Measurements from ENCODE around the gene ANKRD33B. TPM values are rescaled to one million over a fixed set of nuclear protein-coding genes. Genes with fewer than 3 reads are reported as not detected.

Gene ANKRD33B
- total RNA-seq, 3 donors from 2014 or later (not counting 1 experiment from before 2014, with no cell fraction given) = 2.4 to 4.3 (median 3.9) TPM

- Mint-ChIP-seq H3K27me3 (ENCODE audit: low read depth in 2 of 2) (peaks cover 7 to 15% of the 10 kb centered on the region in 2 donors), H3K9me3 (peaks cover 0 to 2% of the 10 kb centered on the region in 2 donors), H3K4me3 (no peak overlapping the region), H3K27ac (no peak overlapping the region), H3K36me3 (peaks cover 7% of the 10 kb centered on the region), H3K4me1 (peaks cover 17 to 22% of the 10 kb centered on the region in 2 donors)
- Histone ChIP-seq H3K36me3 (ENCODE audit: control insufficient read depth, insufficient read depth, low read length) (no peaks in the 10 kb centered on the region), H3K27me3 (ENCODE audit: control insufficient read depth, insufficient read depth, low read length) (no peaks in the 10 kb centered on the region), H3K9me3 (ENCODE audit: control insufficient read depth, insufficient read depth, low read length) (no peaks in the 10 kb centered on the region), H3K4me3 (ENCODE audit: low read length) (no peak overlapping the region), H3K4me1 (ENCODE audit: control insufficient read depth, insufficient read depth, low read length) (no peaks in the 10 kb centered on the region), H3K27ac (ENCODE audit: low read length) (no peak overlapping the region)
- intact Hi-C loops (cut with micrococcal nuclease) = no loop called here
- 86% methylated on average over 6 of the region's 7 CpGs for WGBS (ENCODE audit: insufficient coverage)
- TF ChIP-seq CTCF (IDR thresholded peaks at IDR 0.05) = no peak
- ATAC-seq (no peak), DNase-seq (no peak)
Observed at GRCh38 chr5:10593531-10594181, 29.8 kb downstream of the ANKRD33B start.

- no peak overlapping the region for H3K27ac Mint-ChIP-seq
- WGBS (ENCODE audit: insufficient coverage) = 89% methylated on average over 11 of the region's 11 CpGs
Observed at GRCh38 chr5:10594591-10595210, 30.8 kb downstream of the ANKRD33B start.

GRCh38 chr5:10595293-10595671 lies 31.4 kb downstream of the ANKRD33B start:
- no peak overlapping the region for H3K27ac Mint-ChIP-seq
- H3K27ac ChIP-seq (ENCODE audit: low read length) = no peak overlapping the region
- over 99% methylated on average over 6 of the region's 6 CpGs for WGBS (ENCODE audit: insufficient coverage)
- H3K27me3 Mint-ChIP-seq (ENCODE audit: low read depth in 2 of 2) = peaks cover 0 to 1% of the 10 kb centered on the region in 2 donors
- H3K36me3 ChIP-seq (ENCODE audit: control insufficient read depth, insufficient read depth, low read length) = no peaks in the 10 kb centered on the region
- no peaks in the 10 kb centered on the region for H3K27me3 ChIP-seq (ENCODE audit: control insufficient read depth, insufficient read depth, low read length)
- no peaks in the 10 kb centered on the region for H3K9me3 ChIP-seq (ENCODE audit: control insufficient read depth, insufficient read depth, low read length)
- H3K4me1 Mint-ChIP-seq = peaks cover 10 to 13% of the 10 kb centered on the region in 2 donors
- TF ChIP-seq CTCF (IDR thresholded peaks at IDR 0.05) = no peak
- ATAC-seq (no peak), DNase-seq (no peak)
- H3K4me3 ChIP-seq (ENCODE audit: low read length) = no peak overlapping the region
- H3K4me1 ChIP-seq (ENCODE audit: control insufficient read depth, insufficient read depth, low read length) = no peaks in the 10 kb centered on the region
- H3K4me3 Mint-ChIP-seq = no peak overlapping the region
- no peaks in the 10 kb centered on the region for H3K9me3 Mint-ChIP-seq
- no peaks in the 10 kb centered on the region for H3K36me3 Mint-ChIP-seq
- intact Hi-C loops (cut with micrococcal nuclease) = no loop called here

More at GRCh38 chr5:10594591-10595210, 30.8 kb downstream of the ANKRD33B start:
- no peak for ATAC-seq
- Mint-ChIP-seq H3K4me1 (peaks cover 10 to 13% of the 10 kb centered on the region in 2 donors), H3K27me3 (ENCODE audit: low read depth in 2 of 2) (peaks cover 1 to 4% of the 10 kb centered on the region in 2 donors), H3K9me3 (no peaks in the 10 kb centered on the region), H3K4me3 (no peak overlapping the region), H3K36me3 (peaks cover under 1% of the 10 kb centered on the region)
- no peak overlapping the region for H3K4me3 ChIP-seq (ENCODE audit: low read length)
- H3K4me1 ChIP-seq (ENCODE audit: control insufficient read depth, insufficient read depth, low read length) = no peaks in the 10 kb centered on the region
- no peaks in the 10 kb centered on the region for H3K9me3 ChIP-seq (ENCODE audit: control insufficient read depth, insufficient read depth, low read length)
- H3K27me3 ChIP-seq (ENCODE audit: control insufficient read depth, insufficient read depth, low read length) = no peaks in the 10 kb centered on the region
- TF ChIP-seq CTCF (IDR thresholded peaks at IDR 0.05) = no peak
- intact Hi-C loops (cut with micrococcal nuclease) = no loop called here
- no peak for DNase-seq
- no peaks in the 10 kb centered on the region for H3K36me3 ChIP-seq (ENCODE audit: control insufficient read depth, insufficient read depth, low read length)
- no peak overlapping the region for H3K27ac ChIP-seq (ENCODE audit: low read length)
